HG03460 (cell line): ENCODE measurements around the gene VRK1.

Experiments
- ATAC-seq: cut with Tn5 transposase; IDR thresholded peaks from one replicate; pipeline ENCODE4 v1.9.1; 2021; ENCODE audit not compliant: unreplicated experiment

The VRK1 gene

GRCh38 chr14:96823652-96824051 is 26.5 kb downstream of the VRK1 start:
- no peak for ATAC-seq

GRCh38 chr14:96824283-96824682 is 27.1 kb downstream of the VRK1 start:
- no peak for ATAC-seq

- ATAC-seq, result no peak
These were observed 29.6 kb downstream of the VRK1 start for GRCh38 chr14:96826818-96827217.

GRCh38 chr14:96827290-96827689 is 30.1 kb downstream of the VRK1 start:
- no peak for ATAC-seq

- ATAC-seq, result no peak
These were observed 32.6 kb downstream of the VRK1 start for GRCh38 chr14:96829791-96830190.

- no peak for ATAC-seq
These were observed 33.8 kb downstream of the VRK1 start for GRCh38 chr14:96830946-96831345.

GRCh38 chr14:96832351-96832750 is 35.2 kb downstream of the VRK1 start:
- ATAC-seq, result no peak

- no peak for ATAC-seq
These were observed 41.3 kb downstream of the VRK1 start for GRCh38 chr14:96838449-96838848.

GRCh38 chr14:96839251-96839650 is 42.1 kb downstream of the VRK1 start:
- ATAC-seq, result no peak

- no peak for ATAC-seq
These were observed 46.0 kb downstream of the VRK1 start for GRCh38 chr14:96843137-96843536.

GRCh38 chr14:96844857-96845570 is 47.8 kb downstream of the VRK1 start:
- no peak for ATAC-seq

GRCh38 chr14:96847451-96847850 is 50.3 kb downstream of the VRK1 start:
- ATAC-seq, result no peak

- no peak for ATAC-seq
These were observed 50.8 kb downstream of the VRK1 start for GRCh38 chr14:96848011-96848410.

- no peak for ATAC-seq
These were observed 52.6 kb downstream of the VRK1 start for GRCh38 chr14:96849733-96850132.

GRCh38 chr14:96851694-96852381 is 54.7 kb downstream of the VRK1 start:
- ATAC-seq, result no peak

- no peak for ATAC-seq
These were observed 55.7 kb downstream of the VRK1 start for GRCh38 chr14:96852823-96853422.

GRCh38 chr14:96858643-96859042 is 61.5 kb downstream of the VRK1 start:
- no peak for ATAC-seq

GRCh38 chr14:96861568-96862310 is 64.6 kb downstream of the VRK1 start:
- no peak for ATAC-seq

GRCh38 chr14:96863327-96863985 is 66.3 kb downstream of the VRK1 start:
- ATAC-seq, result no peak

GRCh38 chr14:96863986-96864330 is 66.8 kb downstream of the VRK1 start:
- ATAC-seq, result no peak

- no peak for ATAC-seq
These were observed 70.5 kb downstream of the VRK1 start for GRCh38 chr14:96867634-96868033.
